Mesenchymal stem cell (in vitro differentiated cells and primary cell): Measurements from ENCODE around the gene DYNC1I1.

Experiments
- DNase-seq: peaks from one replicate; pipeline ENCODE4 v3.0.0-alpha.2; 2013
- H2AFZ ChIP-seq: one replicate; pipeline ENCODE4 v1.6.1; 2013; ENCODE audit warnings: low read depth, mild to moderate bottlenecking, control low read depth, inconsistent platforms, low read length, moderate library complexity
- H2AK5ac ChIP-seq: 2 replicates; pipeline ENCODE4 v1.6.1; 2013; ENCODE audit warnings: low read length, moderate library complexity, mild to moderate bottlenecking, inconsistent platforms; ENCODE audit not compliant: severe bottlenecking
- H2BK120ac ChIP-seq: one replicate; pipeline ENCODE4 v1.6.1; 2013; ENCODE audit warnings: low read depth, mild to moderate bottlenecking, inconsistent platforms, low read length, moderate library complexity
- H2BK12ac ChIP-seq, 2 experiments: one replicate each; pipeline ENCODE4 v1.6.1; 2013; ENCODE audit warnings: inconsistent platforms in 2 of 2, low read length in 2 of 2, mild to moderate bottlenecking in 2 of 2, moderate library complexity in 2 of 2, control low read depth in 1 of 2
- H2BK15ac ChIP-seq: one replicate; pipeline ENCODE4 v1.6.1; 2013; ENCODE audit warnings: mild to moderate bottlenecking, low read depth, inconsistent platforms; ENCODE audit not compliant: poor library complexity, severe bottlenecking
- H2BK5ac ChIP-seq: 2 replicates; pipeline ENCODE4 v1.6.1; 2013; ENCODE audit warnings: low read depth, mild to moderate bottlenecking, low read length, control low read depth, inconsistent platforms; ENCODE audit not compliant: poor library complexity, severe bottlenecking
- H3K14ac ChIP-seq, 2 experiments: one replicate each; pipeline ENCODE4 v1.6.1; 2013; ENCODE audit warnings: inconsistent platforms in 2 of 2, low read length in 2 of 2, control low read depth in 1 of 2, mild to moderate bottlenecking in 1 of 2, moderate library complexity in 1 of 2
- H3K18ac ChIP-seq, 2 experiments: one replicate each; pipeline ENCODE4 v1.6.1; 2013; ENCODE audit warnings: inconsistent platforms in 2 of 2, low read length in 2 of 2, control low read depth in 1 of 2, low read depth in 1 of 2, mild to moderate bottlenecking in 1 of 2
- H3K23ac ChIP-seq, 2 experiments: one replicate each; pipeline ENCODE4 v1.6.1; 2013; ENCODE audit warnings: inconsistent platforms in 2 of 2, low read length in 2 of 2, mild to moderate bottlenecking in 2 of 2, moderate library complexity in 2 of 2, control low read depth in 1 of 2
- H3K27ac ChIP-seq: 2 replicates; pipeline ENCODE4 v1.5.1; 2013; ENCODE audit warnings: mild to moderate bottlenecking, moderate library complexity, low read length, control low read depth, inconsistent platforms; ENCODE audit not compliant: poor library complexity, severe bottlenecking
- H3K27me3 ChIP-seq, 2 experiments: 2 replicates each; pipeline versions ENCODE4 v1.6.1 to v1.7.0; 2013; ENCODE audit warnings: low read length in 2 of 2, mild to moderate bottlenecking in 2 of 2, moderate library complexity in 2 of 2, control low read depth in 1 of 2, inconsistent platforms in 1 of 2; ENCODE audit not compliant: control insufficient read depth in 1 of 2, insufficient read depth in 1 of 2
- H3K36me3 ChIP-seq, 2 experiments: 2 replicates each; pipeline versions ENCODE4 v1.6.1 to v1.7.0; 2013; ENCODE audit warnings: low read length in 2 of 2, control low read depth in 1 of 2, inconsistent platforms in 1 of 2, low read depth in 1 of 2, mild to moderate bottlenecking in 1 of 2; ENCODE audit not compliant: insufficient read depth in 2 of 2, control insufficient read depth in 1 of 2
- H3K4ac ChIP-seq, 2 experiments: one replicate each; pipeline ENCODE4 v1.6.1; 2013; ENCODE audit warnings: inconsistent platforms in 2 of 2, low read length in 2 of 2, mild to moderate bottlenecking in 2 of 2, moderate library complexity in 2 of 2, control low read depth in 1 of 2, low read depth in 1 of 2
- H3K4me1 ChIP-seq: 2 replicates; pipeline ENCODE4 v1.6.1; 2013; ENCODE audit warnings: low read depth, low read length, control low read depth; ENCODE audit not compliant: control insufficient read depth, insufficient read depth
- H3K4me2 ChIP-seq: 2 replicates; pipeline ENCODE4 v1.6.1; 2013; ENCODE audit warnings: low read length, mild to moderate bottlenecking, inconsistent platforms; ENCODE audit not compliant: poor library complexity, severe bottlenecking
- H3K4me3 ChIP-seq, 2 experiments: 2 replicates each; pipeline versions ENCODE4 v1.5.1 to v1.7.0; 2013; ENCODE audit warnings: low read length in 2 of 2, mild to moderate bottlenecking in 2 of 2, control low read depth in 1 of 2, low read depth in 1 of 2; ENCODE audit not compliant: insufficient read depth in 1 of 2
- H3K79me1 ChIP-seq: replicated peaks from 2 replicates; pipeline ENCODE4 v1.6.1; 2013; ENCODE audit warnings: mild to moderate bottlenecking, control low read depth, low read length, inconsistent platforms; ENCODE audit not compliant: poor library complexity, severe bottlenecking
- H3K9ac ChIP-seq: 2 replicates; pipeline ENCODE4 v1.7.0; 2013; ENCODE audit warnings: mild to moderate bottlenecking, low read length, moderate library complexity
- H3K9me3 ChIP-seq: 2 replicates; pipeline ENCODE4 v1.7.0; 2013; ENCODE audit warnings: mild to moderate bottlenecking, low read length; ENCODE audit not compliant: control insufficient read depth
- H4K8ac ChIP-seq: one replicate; pipeline ENCODE4 v1.6.1; 2013; ENCODE audit warnings: inconsistent platforms, mild to moderate bottlenecking, low read length, moderate library complexity
- H4K91ac ChIP-seq: one replicate; pipeline ENCODE4 v1.6.1; 2013; ENCODE audit warnings: mild to moderate bottlenecking, low read length, inconsistent platforms
- WGBS: methylation state at CpG from one replicate; pipeline ENCODE4 v1.1.7; 2013; ENCODE audit warnings: mixed read lengths; 5-methylcytosine and 5-hydroxymethylcytosine counted together

The DYNC1I1 gene

DNA sequence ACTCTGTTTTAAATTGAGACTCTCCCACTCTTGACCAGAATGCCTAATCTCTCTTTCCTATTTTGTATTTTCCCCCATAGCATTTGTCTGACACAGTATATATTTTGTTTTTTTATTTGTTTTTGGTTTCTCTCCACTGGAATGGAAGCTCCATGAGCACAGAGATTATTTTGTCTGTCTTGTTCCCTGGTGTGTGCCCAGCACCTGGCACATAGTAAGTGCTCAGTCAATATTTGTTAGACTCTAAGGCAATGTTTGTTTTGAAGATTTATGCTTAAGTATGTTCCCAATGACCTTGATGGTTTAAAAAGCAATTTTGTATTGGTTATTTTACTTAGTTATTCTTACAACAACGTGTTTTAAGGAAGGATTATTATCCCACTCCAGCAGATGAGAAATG is 201.8 kb downstream of the DYNC1I1 start:
- H2AK5ac ChIP-seq = no peak overlapping the region
- no peak overlapping the region for H2BK120ac ChIP-seq
- no peak overlapping the region for H4K91ac ChIP-seq
- H3K4me3 ChIP-seq = no peak overlapping the region
- H2BK15ac ChIP-seq = no peak overlapping the region
- 100% methylated on average over 1 of the region's 1 CpG for WGBS
- H3K23ac ChIP-seq = no peak overlapping the region
- no peak overlapping the region for H3K18ac ChIP-seq
- H3K4ac ChIP-seq = no peak overlapping the region
- H2AFZ ChIP-seq = no peak overlapping the region
- H3K36me3 ChIP-seq = no peaks in the 10 kb centered on the region
- H3K79me1 ChIP-seq = no peaks in the 10 kb centered on the region
- no peak for DNase-seq
- no peak overlapping the region for H4K8ac ChIP-seq
- no peak overlapping the region for H3K4me2 ChIP-seq
- H2BK5ac ChIP-seq = no peak overlapping the region
- no peaks in the 10 kb centered on the region for H3K4me1 ChIP-seq
- no peak overlapping the region for H3K9ac ChIP-seq
- no peaks in the 10 kb centered on the region for H3K9me3 ChIP-seq
- H2BK12ac ChIP-seq = no peak overlapping the region
- no peak overlapping the region for H3K27ac ChIP-seq
- no peak overlapping the region for H3K14ac ChIP-seq
- H3K27me3 ChIP-seq = no peaks in the 10 kb centered on the region

DNA sequence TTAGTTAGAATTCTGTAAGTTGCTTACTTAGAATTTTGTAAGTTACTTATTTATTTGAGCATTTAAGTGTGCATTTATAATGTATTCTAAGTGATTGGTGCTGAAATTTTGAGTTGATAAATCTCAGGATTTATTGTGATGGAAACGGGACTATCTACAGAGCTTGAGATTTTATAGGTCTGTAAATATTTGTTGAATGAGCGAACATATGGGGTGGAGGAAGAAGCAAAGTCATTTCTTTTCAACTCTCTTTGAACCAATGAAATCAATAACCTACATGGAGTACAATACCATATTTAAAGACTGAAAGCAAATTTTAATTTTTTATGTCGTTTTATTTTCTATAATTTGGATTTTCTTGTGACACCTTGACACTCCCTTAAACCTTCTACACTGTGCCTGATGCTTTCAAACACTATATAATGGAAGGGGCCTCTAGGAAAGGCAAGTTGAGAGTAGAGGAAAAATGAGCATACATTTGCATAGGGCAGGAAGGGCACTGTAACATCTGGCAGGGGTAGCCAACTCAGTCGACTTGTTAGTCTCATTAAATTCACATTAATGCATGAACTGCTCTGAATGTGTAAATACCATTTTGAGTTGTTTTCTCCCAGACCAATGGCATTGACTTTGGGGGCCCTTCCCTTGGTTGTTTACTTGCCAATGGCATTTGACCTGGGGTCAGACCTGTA is 204.2 kb downstream of the DYNC1I1 start:
- Histone ChIP-seq H2AFZ (no peak overlapping the region), H3K79me1 (no peaks in the 10 kb centered on the region), H2AK5ac (no peak overlapping the region), H4K91ac (no peak overlapping the region), H3K4me2 (no peak overlapping the region), H3K23ac (no peak overlapping the region), H3K36me3 (no peaks in the 10 kb centered on the region), H3K27me3 (no peaks in the 10 kb centered on the region), H4K8ac (no peak overlapping the region), H3K4me3 (no peak overlapping the region), H2BK120ac (no peak overlapping the region), H3K4ac (no peak overlapping the region), H3K9me3 (no peaks in the 10 kb centered on the region), H2BK12ac (no peak overlapping the region), H2BK15ac (no peak overlapping the region), H3K27ac (no peak overlapping the region), H3K4me1 (no peaks in the 10 kb centered on the region), H3K18ac (no peak overlapping the region), H3K9ac (no peak overlapping the region), H2BK5ac (no peak overlapping the region), H3K14ac (no peak overlapping the region)
- DNase-seq = no peak
- 69% methylated on average over 2 of the region's 4 CpGs for WGBS

DNA sequence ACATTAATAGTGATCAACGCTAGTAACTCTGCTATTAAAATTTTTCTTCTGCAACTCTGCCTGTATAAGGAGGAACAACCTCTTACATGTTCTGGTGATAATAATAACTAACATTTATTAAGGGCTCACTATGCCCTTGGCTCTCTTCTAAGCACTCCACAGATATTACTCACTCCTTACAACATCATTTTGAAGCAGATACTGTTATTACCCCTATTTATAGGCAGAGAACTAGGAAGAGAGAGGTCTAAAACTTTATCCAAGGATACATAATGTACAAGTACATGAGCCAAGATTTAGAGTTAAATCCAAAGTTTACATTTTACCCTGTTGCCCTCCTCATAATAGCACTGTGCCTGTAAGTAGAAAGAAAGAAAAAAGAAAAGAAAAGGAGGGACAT is 205.6 kb downstream of the DYNC1I1 start:
- Histone ChIP-seq H3K4me3 (no peak overlapping the region), H3K4me2 (no peak overlapping the region), H2BK12ac (no peak overlapping the region), H3K18ac (no peak overlapping the region), H2AFZ (no peak overlapping the region), H3K27ac (no peak overlapping the region), H4K91ac (no peak overlapping the region), H3K9me3 (no peaks in the 10 kb centered on the region), H2BK5ac (no peak overlapping the region), H3K4ac (no peak overlapping the region), H3K27me3 (no peaks in the 10 kb centered on the region), H2BK15ac (no peak overlapping the region), H2BK120ac (no peak overlapping the region), H2AK5ac (no peak overlapping the region), H3K4me1 (no peaks in the 10 kb centered on the region), H3K14ac (no peak overlapping the region), H3K9ac (no peak overlapping the region), H4K8ac (no peak overlapping the region), H3K36me3 (no peaks in the 10 kb centered on the region), H3K79me1 (no peaks in the 10 kb centered on the region), H3K23ac (no peak overlapping the region)
- no peak for DNase-seq
- no CpG with 5 or more reads among the region's 1 CpG for WGBS

DNA sequence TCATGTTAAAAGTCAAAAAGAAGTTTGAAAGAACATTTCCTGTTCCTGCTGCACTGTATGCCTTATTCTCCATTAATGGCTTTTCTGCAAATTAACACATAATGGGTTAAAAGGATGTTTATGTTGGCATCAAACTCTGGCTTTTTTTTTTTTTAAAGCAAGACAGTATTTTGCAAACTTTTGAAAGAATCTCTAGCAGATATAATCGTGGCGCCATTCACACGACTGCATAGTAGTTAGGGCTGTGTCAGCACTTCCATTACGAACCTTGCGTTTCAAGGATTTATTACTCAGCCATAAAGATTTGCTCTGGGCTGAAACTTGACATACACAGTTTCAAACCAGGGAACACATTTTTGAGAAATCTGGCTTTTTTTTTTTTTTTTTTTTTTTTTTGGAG is 207.8 kb downstream of the DYNC1I1 start:
- no peak overlapping the region for H2AFZ ChIP-seq
- no peak overlapping the region for H3K14ac ChIP-seq
- no peaks in the 10 kb centered on the region for H3K36me3 ChIP-seq
- H4K91ac ChIP-seq = no peak overlapping the region
- H3K18ac ChIP-seq = no peak overlapping the region
- no peaks in the 10 kb centered on the region for H3K27me3 ChIP-seq
- H4K8ac ChIP-seq = no peak overlapping the region
- no peaks in the 10 kb centered on the region for H3K9me3 ChIP-seq
- peak overlapping the region; percentile 20 for H3K9ac ChIP-seq
- H3K79me1 ChIP-seq = no peaks in the 10 kb centered on the region
- H2BK12ac ChIP-seq = no peak overlapping the region
- no peak overlapping the region for H3K4me3 ChIP-seq
- H3K27ac ChIP-seq = no peak overlapping the region
- H2BK15ac ChIP-seq = no peak overlapping the region
- H3K4ac ChIP-seq = no peak overlapping the region
- DNase-seq = peak; percentile 31
- no peak overlapping the region for H3K4me2 ChIP-seq
- no peak overlapping the region for H3K23ac ChIP-seq
- no peak overlapping the region for H2AK5ac ChIP-seq
- H2BK120ac ChIP-seq = no peak overlapping the region
- no peaks in the 10 kb centered on the region for H3K4me1 ChIP-seq
- WGBS = 14% methylated on average over 5 of the region's 5 CpGs
- no peak overlapping the region for H2BK5ac ChIP-seq
